WTC11 (cell line): Measurements from ENCODE around the gene FBXO42. TPM values are rescaled to one million over a fixed set of nuclear protein-coding genes. Genes with fewer than 3 reads are reported as not detected.
A peak's percentile ranks its signal among the peaks of the same experiment; 100 is the strongest.

Source experiments
- ATF1 ChIP-seq: sonication (generic); formaldehyde crosslinking; IDR thresholded peaks from 2 replicates; pipeline ENCODE4 v1.8.1; 2023; ENCODE audit warnings: mild to moderate bottlenecking, moderate library complexity, missing genetic modification reagents
- CBFB ChIP-seq: sonication (generic); formaldehyde crosslinking; IDR thresholded peaks from 2 replicates; pipeline ENCODE4 v1.8.1; 2022; ENCODE audit warnings: mild to moderate bottlenecking, low read depth, missing genetic modification reagents
- ESRRA ChIP-seq: sonication (generic); formaldehyde crosslinking; IDR thresholded peaks from 2 replicates; pipeline ENCODE4 v1.8.1; 2022; ENCODE audit warnings: mild to moderate bottlenecking, missing genetic modification reagents, borderline replicate concordance
- FOXJ3 ChIP-seq: sonication (generic); formaldehyde crosslinking; IDR thresholded peaks from 2 replicates; pipeline ENCODE4 v1.9.0; 2021; ENCODE audit warnings: missing genetic modification reagents, mild to moderate bottlenecking, borderline replicate concordance
- GRHL2 ChIP-seq: fragments of 250-450 bp; sonication (Bioruptor Pico); IDR thresholded peaks from 2 replicates; pipeline ENCODE4 v1.8.0; 2022; ENCODE audit warnings: mild to moderate bottlenecking, moderate library complexity; ENCODE audit not compliant: insufficient replicate concordance, severe bottlenecking
- GTF2I ChIP-seq: fragments of 250-450 bp; sonication (Bioruptor Pico); conservative IDR thresholded peaks from 2 replicates; pipeline ENCODE4 v1.4.0; 2021; ENCODE audit warnings: mild to moderate bottlenecking
- JAZF1 ChIP-seq: fragments of 250-450 bp; sonication (Bioruptor Pico); IDR thresholded peaks from 2 replicates; pipeline ENCODE4 v1.9.0; 2021; ENCODE audit warnings: moderate library complexity, mild to moderate bottlenecking, inconsistent platforms
- MXD4 ChIP-seq: fragments of 250-450 bp; sonication (Bioruptor Pico); IDR thresholded peaks from 2 replicates; pipeline ENCODE4 v1.8.0; 2021; ENCODE audit warnings: mild to moderate bottlenecking, moderate library complexity, borderline replicate concordance
- MYBL2 ChIP-seq: sonication (generic); formaldehyde crosslinking; IDR thresholded peaks from 2 replicates; pipeline ENCODE4 v1.8.1; 2023; ENCODE audit warnings: mild to moderate bottlenecking, moderate library complexity, missing genetic modification reagents
- NFE2L1 ChIP-seq: sonication (generic); formaldehyde crosslinking; IDR thresholded peaks from 2 replicates; pipeline ENCODE4 v1.8.1; 2023; ENCODE audit warnings: missing genetic modification reagents
- NFYB ChIP-seq: sonication (generic); formaldehyde crosslinking; conservative IDR thresholded peaks from 2 replicates; pipeline ENCODE4 v1.8.0; 2022; ENCODE audit warnings: low read depth, missing genetic modification reagents
- PRRX2 ChIP-seq: fragments of 250-450 bp; sonication (Bioruptor Pico); IDR thresholded peaks from 2 replicates; pipeline ENCODE4 v1.8.0; 2021; ENCODE audit warnings: mild to moderate bottlenecking
- RELA ChIP-seq: sonication (generic); formaldehyde crosslinking; IDR thresholded peaks from 2 replicates; pipeline ENCODE4 v1.8.1; 2022; ENCODE audit warnings: missing genetic modification reagents, mild to moderate bottlenecking, borderline replicate concordance
- SOX15 ChIP-seq: fragments of 250-450 bp; sonication (Bioruptor Pico); IDR thresholded peaks from 2 replicates; pipeline ENCODE4 v1.9.0; 2021; ENCODE audit warnings: mild to moderate bottlenecking
- TCF7 ChIP-seq: sonication (generic); formaldehyde crosslinking; IDR thresholded peaks from 2 replicates; pipeline ENCODE4 v1.8.0; 2022; ENCODE audit warnings: mild to moderate bottlenecking, low read depth, missing genetic modification reagents, moderate library complexity
- ZNF121 ChIP-seq: sonication (generic); formaldehyde crosslinking; IDR thresholded peaks from 2 replicates; pipeline ENCODE4 v1.8.0; 2023; ENCODE audit warnings: missing genetic modification reagents
- ZNF263 ChIP-seq: sonication (generic); formaldehyde crosslinking; IDR thresholded peaks from 2 replicates; pipeline ENCODE4 v1.8.1; 2022; ENCODE audit warnings: low read depth, mild to moderate bottlenecking, moderate library complexity, missing genetic modification reagents
- ZNF317 ChIP-seq: sonication (generic); formaldehyde crosslinking; IDR thresholded peaks from 2 replicates; pipeline ENCODE4 v1.8.1; 2023; ENCODE audit warnings: low read depth, mild to moderate bottlenecking, moderate library complexity, missing genetic modification reagents, borderline replicate concordance
- total RNA-seq: library from RNA; stranded (reverse); gene quantifications from 3 replicates; pipeline ENCODE4 v1.2.3, GENCODE V29; 2021
- TF ChIP-seq, protein P1 (sequence below): sonication (generic); formaldehyde crosslinking; conservative IDR thresholded peaks from 2 replicates; pipeline ENCODE4 v1.8.1; 2023; ENCODE audit warnings: mild to moderate bottlenecking, low read depth, missing genetic modification reagents, moderate library complexity
- TF ChIP-seq, protein P2 (sequence below): sonication (generic); formaldehyde crosslinking; IDR thresholded peaks from 2 replicates; pipeline ENCODE4 v1.8.1; 2023; ENCODE audit warnings: mild to moderate bottlenecking, moderate library complexity, missing genetic modification reagents
- TF ChIP-seq, protein P3 (sequence below): sonication (generic); formaldehyde crosslinking; IDR thresholded peaks from 2 replicates; pipeline ENCODE4 v1.8.1; 2023; ENCODE audit warnings: mild to moderate bottlenecking, missing genetic modification reagents, borderline replicate concordance
- TF ChIP-seq, protein P4 (sequence below): fragments of 250-450 bp; sonication (Bioruptor Pico); IDR thresholded peaks from 2 replicates; pipeline ENCODE4 v1.9.0; 2021; ENCODE audit warnings: mild to moderate bottlenecking
- TF ChIP-seq, protein P5 (sequence below): fragments of 250-450 bp; sonication (Bioruptor Pico); IDR thresholded peaks from 2 replicates; pipeline ENCODE4 v1.9.0; 2021; ENCODE audit warnings: mild to moderate bottlenecking
- TF ChIP-seq, protein P6 (sequence below): sonication (generic); formaldehyde crosslinking; IDR thresholded peaks from 2 replicates; pipeline ENCODE4 v1.8.0; 2022; ENCODE audit warnings: mild to moderate bottlenecking, missing genetic modification reagents
- TF ChIP-seq, protein P7 (sequence below): sonication (generic); formaldehyde crosslinking; IDR thresholded peaks from 2 replicates; pipeline ENCODE4 v1.8.1; 2022; ENCODE audit warnings: mild to moderate bottlenecking, missing genetic modification reagents, moderate library complexity, borderline replicate concordance

FBXO42 gene
- total RNA-seq, 1 experiment from 2014 or later: 17.5 TPM

DNA sequence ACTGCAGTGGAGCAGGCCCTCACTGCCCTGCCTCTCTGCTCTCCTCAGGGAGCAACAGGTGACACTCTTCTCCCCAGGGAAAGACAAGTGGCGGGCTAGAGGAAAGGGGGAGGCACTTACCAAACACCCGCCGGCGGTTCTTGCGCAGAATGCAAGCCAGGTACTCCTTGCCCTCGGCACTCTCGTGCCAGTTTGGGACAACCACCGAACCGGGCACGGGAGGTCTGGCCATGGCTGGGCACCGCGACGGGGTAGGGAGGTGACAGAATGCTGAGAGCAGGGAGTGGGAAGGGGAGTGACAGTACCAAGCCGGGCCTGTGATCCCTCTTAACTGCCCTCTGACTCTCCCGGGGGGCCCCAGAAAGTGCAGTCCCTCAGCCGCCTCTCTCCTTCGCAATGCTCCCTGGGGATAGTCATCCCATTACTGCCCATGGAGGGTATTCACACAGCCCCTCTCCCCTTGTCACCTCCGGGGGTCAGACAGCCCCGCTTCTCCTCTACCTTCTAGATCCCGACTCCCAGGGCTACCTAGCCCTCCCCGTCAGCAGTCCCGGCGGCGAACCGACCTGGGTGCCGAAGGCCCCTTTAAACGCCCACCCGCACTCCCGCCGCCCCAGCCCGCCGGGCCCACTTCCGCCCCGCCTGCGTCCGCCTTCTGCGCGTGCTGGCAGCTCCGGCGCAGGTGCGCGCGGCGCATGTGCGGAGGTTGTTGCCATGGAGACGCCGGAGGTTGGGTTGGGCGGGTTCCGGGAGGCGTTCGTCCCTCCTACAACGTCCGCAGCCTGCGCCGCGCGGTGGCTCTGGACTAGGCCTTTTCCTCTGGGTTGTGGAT lies 115.6 kb downstream of the FBXO42 start, which contains the start of gene CPLANE2 (continued):
- TF ChIP-seq ZNF121 (CRISPR knock-in tag) (no peak), MYBL2 (CRISPR knock-in tag) (no peak), RELA (no peak), ZNF317 (no peak), GRHL2 (CRISPR knock-in tag) (no peak), ATF1 (CRISPR knock-in tag) (no peak), FOXJ3 (CRISPR knock-in tag) (no peak), ZNF263 (CRISPR knock-in tag) (no peak), CBFB (CRISPR knock-in tag) (no peak), SOX15 (CRISPR knock-in tag) (no peak), JAZF1 (no peak), TCF7 (CRISPR knock-in tag) (no peak), ESRRA (CRISPR knock-in tag) (no peak), MXD4 (CRISPR knock-in tag) (no peak), NFE2L1 (CRISPR knock-in tag) (no peak), PRRX2 (no peak), NFYB (CRISPR knock-in tag) (no peak), GTF2I (no peak)
- TF ChIP-seq, protein P1, sequence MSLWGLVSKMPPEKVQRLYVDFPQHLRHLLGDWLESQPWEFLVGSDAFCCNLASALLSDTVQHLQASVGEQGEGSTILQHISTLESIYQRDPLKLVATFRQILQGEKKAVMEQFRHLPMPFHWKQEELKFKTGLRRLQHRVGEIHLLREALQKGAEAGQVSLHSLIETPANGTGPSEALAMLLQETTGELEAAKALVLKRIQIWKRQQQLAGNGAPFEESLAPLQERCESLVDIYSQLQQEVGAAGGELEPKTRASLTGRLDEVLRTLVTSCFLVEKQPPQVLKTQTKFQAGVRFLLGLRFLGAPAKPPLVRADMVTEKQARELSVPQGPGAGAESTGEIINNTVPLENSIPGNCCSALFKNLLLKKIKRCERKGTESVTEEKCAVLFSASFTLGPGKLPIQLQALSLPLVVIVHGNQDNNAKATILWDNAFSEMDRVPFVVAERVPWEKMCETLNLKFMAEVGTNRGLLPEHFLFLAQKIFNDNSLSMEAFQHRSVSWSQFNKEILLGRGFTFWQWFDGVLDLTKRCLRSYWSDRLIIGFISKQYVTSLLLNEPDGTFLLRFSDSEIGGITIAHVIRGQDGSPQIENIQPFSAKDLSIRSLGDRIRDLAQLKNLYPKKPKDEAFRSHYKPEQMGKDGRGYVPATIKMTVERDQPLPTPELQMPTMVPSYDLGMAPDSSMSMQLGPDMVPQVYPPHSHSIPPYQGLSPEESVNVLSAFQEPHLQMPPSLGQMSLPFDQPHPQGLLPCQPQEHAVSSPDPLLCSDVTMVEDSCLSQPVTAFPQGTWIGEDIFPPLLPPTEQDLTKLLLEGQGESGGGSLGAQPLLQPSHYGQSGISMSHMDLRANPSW: no peak
- TF ChIP-seq, protein P2, sequence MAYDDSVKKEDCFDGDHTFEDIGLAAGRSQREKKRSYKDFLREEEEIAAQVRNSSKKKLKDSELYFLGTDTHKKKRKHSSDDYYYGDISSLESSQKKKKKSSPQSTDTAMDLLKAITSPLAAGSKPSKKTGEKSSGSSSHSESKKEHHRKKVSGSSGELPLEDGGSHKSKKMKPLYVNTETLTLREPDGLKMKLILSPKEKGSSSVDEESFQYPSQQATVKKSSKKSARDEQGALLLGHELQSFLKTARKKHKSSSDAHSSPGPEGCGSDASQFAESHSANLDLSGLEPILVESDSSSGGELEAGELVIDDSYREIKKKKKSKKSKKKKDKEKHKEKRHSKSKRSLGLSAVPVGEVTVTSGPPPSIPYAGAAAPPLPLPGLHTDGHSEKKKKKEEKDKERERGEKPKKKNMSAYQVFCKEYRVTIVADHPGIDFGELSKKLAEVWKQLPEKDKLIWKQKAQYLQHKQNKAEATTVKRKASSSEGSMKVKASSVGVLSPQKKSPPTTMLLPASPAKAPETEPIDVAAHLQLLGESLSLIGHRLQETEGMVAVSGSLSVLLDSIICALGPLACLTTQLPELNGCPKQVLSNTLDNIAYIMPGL (CRISPR knock-in tag): peak; percentile 79; the same call in 1 of the 2 replicates
- TF ChIP-seq, protein P3, sequence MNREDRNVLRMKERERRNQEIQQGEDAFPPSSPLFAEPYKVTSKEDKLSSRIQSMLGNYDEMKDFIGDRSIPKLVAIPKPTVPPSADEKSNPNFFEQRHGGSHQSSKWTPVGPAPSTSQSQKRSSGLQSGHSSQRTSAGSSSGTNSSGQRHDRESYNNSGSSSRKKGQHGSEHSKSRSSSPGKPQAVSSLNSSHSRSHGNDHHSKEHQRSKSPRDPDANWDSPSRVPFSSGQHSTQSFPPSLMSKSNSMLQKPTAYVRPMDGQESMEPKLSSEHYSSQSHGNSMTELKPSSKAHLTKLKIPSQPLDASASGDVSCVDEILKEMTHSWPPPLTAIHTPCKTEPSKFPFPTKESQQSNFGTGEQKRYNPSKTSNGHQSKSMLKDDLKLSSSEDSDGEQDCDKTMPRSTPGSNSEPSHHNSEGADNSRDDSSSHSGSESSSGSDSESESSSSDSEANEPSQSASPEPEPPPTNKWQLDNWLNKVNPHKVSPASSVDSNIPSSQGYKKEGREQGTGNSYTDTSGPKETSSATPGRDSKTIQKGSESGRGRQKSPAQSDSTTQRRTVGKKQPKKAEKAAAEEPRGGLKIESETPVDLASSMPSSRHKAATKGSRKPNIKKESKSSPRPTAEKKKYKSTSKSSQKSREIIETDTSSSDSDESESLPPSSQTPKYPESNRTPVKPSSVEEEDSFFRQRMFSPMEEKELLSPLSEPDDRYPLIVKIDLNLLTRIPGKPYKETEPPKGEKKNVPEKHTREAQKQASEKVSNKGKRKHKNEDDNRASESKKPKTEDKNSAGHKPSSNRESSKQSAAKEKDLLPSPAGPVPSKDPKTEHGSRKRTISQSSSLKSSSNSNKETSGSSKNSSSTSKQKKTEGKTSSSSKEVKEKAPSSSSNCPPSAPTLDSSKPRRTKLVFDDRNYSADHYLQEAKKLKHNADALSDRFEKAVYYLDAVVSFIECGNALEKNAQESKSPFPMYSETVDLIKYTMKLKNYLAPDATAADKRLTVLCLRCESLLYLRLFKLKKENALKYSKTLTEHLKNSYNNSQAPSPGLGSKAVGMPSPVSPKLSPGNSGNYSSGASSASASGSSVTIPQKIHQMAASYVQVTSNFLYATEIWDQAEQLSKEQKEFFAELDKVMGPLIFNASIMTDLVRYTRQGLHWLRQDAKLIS: no peak
- TF ChIP-seq, protein P4, sequence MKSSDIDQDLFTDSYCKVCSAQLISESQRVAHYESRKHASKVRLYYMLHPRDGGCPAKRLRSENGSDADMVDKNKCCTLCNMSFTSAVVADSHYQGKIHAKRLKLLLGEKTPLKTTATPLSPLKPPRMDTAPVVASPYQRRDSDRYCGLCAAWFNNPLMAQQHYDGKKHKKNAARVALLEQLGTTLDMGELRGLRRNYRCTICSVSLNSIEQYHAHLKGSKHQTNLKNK (CRISPR knock-in tag): no peak
- TF ChIP-seq, protein P5, sequence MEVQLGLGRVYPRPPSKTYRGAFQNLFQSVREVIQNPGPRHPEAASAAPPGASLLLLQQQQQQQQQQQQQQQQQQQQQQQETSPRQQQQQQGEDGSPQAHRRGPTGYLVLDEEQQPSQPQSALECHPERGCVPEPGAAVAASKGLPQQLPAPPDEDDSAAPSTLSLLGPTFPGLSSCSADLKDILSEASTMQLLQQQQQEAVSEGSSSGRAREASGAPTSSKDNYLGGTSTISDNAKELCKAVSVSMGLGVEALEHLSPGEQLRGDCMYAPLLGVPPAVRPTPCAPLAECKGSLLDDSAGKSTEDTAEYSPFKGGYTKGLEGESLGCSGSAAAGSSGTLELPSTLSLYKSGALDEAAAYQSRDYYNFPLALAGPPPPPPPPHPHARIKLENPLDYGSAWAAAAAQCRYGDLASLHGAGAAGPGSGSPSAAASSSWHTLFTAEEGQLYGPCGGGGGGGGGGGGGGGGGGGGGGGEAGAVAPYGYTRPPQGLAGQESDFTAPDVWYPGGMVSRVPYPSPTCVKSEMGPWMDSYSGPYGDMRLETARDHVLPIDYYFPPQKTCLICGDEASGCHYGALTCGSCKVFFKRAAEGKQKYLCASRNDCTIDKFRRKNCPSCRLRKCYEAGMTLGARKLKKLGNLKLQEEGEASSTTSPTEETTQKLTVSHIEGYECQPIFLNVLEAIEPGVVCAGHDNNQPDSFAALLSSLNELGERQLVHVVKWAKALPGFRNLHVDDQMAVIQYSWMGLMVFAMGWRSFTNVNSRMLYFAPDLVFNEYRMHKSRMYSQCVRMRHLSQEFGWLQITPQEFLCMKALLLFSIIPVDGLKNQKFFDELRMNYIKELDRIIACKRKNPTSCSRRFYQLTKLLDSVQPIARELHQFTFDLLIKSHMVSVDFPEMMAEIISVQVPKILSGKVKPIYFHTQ (CRISPR knock-in tag): no peak
- TF ChIP-seq, protein P6, sequence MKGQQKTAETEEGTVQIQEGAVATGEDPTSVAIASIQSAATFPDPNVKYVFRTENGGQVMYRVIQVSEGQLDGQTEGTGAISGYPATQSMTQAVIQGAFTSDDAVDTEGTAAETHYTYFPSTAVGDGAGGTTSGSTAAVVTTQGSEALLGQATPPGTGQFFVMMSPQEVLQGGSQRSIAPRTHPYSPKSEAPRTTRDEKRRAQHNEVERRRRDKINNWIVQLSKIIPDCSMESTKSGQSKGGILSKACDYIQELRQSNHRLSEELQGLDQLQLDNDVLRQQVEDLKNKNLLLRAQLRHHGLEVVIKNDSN (CRISPR knock-in tag): no peak
- TF ChIP-seq, protein P7, sequence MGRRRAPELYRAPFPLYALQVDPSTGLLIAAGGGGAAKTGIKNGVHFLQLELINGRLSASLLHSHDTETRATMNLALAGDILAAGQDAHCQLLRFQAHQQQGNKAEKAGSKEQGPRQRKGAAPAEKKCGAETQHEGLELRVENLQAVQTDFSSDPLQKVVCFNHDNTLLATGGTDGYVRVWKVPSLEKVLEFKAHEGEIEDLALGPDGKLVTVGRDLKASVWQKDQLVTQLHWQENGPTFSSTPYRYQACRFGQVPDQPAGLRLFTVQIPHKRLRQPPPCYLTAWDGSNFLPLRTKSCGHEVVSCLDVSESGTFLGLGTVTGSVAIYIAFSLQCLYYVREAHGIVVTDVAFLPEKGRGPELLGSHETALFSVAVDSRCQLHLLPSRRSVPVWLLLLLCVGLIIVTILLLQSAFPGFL (CRISPR knock-in tag): no peak
